GM19372 (cell line): ENCODE data around the gene TTC12.

Experiments used
- ATAC-seq: cut with Tn5 transposase; IDR thresholded peaks from one replicate; pipeline ENCODE4 v1.9.1; 2021; ENCODE audit warnings: mild to moderate bottlenecking, low read depth, moderate library complexity; ENCODE audit not compliant: unreplicated experiment

Gene TTC12

DNA sequence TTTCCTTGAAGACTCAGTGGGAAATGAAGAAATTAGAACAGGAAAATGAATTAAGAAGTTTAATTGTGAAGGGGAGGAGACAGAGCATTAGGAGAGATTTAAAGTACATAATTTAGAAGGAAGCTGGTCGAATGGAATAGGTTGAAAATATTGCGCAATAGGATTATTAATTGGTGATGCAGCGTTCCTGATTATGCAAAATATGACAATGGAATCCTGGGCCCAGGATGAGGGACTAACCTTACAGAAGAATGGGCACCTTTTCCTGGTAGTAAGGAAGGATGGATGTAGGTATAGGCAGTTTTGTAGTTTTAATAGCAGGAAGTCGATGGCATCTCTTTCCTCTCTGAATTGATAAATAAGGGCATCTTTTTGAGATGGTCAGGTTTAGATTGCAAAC lies 7.8 kb downstream of the TTC12 start:
- no peak for ATAC-seq

DNA sequence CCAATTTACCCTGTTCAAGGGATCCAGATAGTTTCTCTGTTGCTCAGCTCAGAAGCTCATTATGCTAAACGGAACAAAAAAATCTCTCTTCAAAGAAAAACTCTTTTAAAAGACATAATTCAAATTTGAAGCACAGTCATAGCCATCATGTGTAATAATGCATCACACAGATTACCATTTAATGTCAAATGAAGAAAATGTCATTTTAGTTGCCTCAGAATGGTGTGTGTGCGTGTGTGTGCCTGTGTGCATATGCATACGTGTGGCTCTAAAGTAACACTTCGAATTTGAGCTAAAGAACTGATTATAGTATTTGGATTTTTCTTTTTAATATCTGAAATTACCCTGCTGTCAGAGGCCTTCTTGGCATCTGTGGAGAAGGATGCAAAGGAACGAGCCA lies 9.9 kb downstream of the TTC12 start:
- no peak for ATAC-seq

DNA sequence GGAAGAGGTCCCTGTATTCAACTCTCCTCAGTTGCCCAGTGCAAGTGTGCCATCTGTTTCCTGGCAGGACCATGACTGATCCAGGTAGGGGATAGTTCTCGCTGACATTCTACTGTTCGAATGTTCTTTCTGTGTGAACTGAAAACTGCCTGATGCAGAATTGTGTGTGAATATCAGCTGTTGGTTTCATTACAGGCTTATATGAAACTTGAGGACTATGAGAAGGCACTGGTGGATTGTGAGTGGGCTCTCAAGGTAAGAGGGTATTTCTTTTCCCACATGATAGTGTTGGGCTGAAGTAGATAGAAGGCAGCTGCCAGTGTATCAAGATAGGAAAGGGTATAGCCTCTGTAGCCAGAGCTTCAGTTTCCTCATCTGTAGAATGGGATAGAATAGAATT lies 15.3 kb downstream of the TTC12 start:
- no peak for ATAC-seq

DNA sequence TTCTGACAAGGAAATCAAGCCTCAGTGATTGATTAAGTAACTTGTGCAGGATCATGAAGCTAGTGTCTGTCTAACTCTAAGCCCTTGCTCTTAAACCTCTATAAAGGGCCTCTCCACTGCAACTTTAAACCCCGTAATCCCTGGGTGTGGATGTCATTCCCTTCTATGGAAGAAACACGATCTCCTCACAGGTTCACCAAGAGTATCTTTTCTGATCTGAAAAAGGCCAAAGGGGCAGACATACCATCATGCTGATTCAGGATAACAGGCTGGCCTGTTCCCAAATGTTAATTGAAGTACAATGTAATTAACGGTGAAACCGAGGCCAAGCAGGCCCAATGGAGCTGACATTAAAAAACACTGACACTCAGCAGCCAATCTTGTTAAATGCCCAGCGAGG lies 17.1 kb downstream of the TTC12 start:
- no peak for ATAC-seq

DNA sequence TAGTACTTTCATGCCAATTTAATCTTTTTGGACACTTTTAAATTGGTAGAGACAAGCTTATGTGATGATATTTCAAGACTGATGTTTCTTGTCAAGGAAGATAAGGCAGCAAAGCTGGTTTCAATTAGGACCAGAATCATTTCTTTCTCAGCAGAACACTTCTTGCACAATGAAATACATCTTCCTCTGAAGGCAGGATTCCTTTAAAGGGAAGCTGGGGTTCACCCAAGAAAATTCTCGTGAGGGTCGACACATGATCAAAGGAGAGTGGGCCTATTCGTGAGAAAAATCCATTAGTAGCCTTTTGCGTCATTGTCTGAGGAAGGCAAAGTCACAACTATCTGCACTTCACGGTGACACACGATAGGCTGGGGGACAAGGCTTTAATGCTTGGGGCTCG lies 17.6 kb downstream of the TTC12 start:
- ATAC-seq, result no peak

DNA sequence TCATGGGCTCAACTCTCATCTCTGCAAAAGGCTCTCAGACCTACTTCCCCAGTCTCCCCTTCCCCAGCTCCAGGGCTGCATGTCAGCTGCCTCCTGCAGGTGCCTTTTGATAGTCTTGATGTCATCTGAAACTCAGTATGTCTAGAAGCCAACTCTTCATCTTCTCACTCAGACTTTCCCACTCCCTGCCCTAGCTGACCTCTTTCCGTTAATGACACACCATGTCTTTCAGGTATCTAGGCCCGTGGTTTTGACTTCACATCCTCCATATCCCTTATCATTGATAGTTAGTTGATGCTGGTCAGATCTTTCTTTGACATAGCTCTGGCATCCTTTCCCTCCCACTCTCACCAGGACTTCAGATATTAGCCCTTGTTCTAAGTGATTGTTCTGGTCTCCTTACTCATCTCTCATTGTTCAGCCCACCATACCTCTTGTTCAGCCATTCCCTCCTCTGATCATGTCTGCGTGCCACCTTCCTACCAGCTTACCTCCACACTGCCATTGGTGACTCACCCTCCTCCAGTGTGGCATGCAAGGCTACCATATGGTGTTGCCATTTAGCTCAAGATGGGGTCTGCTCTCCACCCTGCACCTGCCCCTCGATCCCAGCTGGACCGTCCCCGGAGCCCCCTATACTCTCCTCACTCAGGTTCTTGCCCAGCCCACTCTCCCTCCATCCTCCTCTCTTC lies 18.4 kb downstream of the TTC12 start:
- peak; percentile 44 for ATAC-seq

DNA sequence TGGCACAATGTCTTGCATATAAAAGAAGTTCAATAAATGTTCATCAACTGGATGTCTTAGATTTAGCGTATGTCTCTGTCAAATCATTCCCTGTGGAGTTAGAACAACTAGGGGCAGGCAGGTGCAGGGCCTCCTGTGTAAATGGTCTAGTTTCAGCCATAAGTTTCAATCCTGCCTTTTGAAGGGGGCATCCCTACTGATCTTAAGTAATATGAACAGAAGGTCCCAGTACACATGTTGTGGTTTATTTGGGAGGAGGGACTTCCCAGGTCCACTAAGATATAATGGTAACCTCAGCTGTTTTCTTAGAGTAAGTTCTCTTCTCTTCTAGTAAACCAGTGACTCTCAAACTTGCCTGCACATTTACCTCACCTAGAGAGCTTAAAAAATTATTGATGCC lies 19.8 kb downstream of the TTC12 start:
- peak; percentile 59 for ATAC-seq

DNA sequence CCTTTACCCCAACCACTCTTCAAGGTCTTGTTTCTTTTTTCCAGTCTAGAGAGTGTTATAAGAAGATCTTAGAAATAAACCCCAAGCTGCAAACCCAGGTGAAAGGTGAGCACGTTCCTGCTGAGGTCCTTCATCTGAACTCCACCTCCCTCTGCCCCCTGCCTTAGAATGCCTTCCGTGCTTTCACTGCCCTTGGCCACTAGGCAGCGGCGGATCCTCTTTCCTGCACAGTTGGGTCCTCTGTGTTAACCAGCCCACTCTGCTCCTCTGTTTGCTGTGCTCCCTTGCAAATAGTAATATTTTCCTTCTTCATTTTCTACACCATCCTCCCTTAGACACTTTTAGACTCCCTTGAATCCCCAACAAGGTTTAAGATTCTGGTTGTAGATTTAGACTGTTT lies 24.3 kb downstream of the TTC12 start:
- no peak for ATAC-seq

DNA sequence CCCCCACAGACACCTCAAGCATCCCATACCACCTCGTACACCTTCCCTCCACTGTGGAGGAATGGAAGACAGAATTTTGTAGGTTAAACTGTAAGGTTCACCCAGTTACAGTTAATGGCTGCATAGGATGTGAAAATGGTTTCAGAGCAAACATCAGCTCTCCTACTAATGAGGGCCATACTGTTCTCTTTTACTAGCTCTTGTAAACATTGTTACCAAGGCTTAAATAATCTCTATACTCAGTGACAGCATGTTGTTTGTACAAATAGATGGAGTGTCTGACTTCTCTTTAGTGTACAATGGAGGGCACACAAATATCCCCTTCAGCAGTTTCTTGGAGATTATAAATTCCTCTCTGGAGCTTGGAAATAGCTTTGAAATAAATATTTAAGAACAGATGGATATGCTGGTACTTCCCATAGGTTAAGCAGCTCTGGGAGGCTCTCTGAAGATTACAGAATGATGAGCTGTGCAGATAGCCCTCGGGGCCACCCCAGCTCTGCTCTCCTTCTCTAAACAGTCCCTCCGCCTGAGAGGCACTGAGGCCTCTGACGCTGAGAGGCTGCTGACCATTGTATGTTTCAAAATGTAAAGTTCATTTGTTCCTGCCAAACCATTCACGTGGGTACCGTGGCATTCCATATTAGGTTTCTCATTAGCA lies 25.7 kb downstream of the TTC12 start:
- ATAC-seq, result no peak

DNA sequence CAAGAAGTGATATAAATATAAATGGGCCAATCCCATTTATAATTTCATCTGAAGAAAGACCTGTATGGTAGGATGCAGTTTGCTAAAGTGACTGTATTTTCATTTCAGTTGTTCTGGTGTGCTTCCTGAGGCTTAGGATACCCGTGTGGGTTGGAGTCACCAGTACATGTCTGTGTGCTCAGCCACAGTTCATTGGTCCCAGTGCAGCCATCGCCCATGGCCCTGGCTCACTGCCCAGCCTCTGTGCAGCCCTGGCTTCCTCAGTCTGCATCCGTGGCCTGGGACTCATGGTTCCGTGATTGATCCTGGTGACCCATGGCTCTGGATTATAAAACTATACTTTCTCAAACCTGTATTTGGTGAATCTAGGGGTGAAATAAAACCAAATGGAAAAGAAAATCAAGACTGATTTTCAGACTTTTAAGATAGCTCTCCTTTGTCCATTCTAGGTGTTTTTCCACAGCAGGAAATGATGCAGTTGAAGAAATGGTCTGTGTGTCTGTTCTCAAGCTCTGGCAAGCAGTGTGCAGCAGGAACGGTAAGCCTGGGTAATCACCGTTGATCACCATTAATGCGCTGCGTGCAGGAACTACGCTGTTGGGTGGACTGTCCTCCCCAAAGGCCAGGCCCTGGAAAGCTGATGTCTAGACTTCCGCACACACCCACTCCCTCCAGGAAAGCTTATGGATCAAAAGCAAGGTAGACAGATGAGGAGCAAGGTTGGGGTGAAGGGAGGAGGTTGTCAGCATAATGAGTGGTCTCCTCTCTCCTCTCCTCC lies 27.2 kb downstream of the TTC12 start:
- no peak for ATAC-seq

DNA sequence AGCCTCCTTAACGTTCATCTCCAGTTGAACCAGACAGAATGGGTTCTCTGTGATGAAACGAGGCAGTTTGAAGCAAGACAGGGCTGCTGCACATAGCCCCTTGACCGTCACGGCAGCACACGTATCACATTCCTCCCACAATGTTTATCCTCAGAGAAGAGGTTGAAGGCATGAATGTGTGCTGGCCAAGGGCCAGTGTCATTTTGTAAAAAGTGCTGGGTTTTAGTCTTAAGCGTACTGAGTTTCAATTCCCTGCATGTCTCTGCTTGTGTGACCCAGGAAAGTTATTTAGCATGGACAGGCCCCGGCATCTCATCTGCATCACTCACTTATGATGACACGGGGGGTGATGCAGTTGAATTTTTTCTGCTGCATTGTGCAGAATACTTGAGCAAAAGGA lies 31.6 kb downstream of the TTC12 start:
- no peak for ATAC-seq

DNA sequence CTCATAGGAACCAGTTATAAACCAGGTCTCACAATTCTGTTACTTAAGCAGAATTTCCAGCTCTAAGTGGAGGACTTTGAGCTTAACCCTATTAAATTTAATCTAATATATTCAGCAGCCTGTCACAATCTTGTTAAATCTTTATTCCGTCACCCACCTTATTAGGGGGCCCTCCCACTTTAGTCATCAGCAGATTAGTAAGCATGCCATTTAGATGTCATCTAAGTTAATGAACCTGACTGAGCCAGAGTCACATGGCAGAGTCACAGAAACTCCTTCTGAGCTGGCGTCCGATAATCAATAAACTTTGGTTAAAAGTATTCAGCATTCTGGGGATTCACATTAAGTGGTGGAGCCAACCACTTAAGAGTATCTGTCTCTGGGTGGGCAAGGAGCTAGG lies 35.1 kb downstream of the TTC12 start:
- ATAC-seq, result no peak

DNA sequence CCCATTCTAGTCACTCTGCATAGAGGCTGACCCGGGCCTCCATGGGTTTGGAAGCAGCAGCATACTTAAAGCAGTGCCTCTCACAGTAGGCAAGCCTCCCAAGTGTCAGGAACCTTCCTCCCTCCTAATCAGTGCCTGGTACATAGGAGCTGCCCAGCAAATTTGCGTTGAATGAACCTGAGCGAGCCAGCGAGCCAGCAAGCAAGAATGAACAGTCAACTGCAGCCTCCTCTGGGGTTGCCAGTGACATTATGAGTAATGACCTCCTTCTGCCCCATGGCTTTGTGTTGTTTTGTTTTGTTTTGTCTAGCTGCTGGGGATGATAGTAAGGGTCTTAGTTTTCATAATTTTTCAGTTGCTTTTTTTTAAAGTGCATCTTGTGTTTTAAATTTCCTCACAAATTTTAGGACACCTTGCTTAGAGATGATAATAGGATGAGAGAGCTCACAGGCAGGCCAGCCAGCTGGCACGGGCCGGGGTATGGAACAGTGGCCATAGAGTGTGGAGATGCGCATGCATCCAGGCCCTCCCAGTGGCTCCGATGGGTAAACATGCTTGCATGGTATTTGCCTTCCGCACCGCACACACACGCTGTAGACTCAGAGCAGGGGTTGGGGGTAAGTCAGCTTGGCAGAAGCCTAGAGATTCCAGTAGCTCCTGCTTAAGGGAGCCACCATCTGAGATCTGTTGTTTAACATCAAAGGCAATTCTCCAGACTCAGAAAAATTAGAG lies 36.1 kb downstream of the TTC12 start:
- ATAC-seq, result no peak

DNA sequence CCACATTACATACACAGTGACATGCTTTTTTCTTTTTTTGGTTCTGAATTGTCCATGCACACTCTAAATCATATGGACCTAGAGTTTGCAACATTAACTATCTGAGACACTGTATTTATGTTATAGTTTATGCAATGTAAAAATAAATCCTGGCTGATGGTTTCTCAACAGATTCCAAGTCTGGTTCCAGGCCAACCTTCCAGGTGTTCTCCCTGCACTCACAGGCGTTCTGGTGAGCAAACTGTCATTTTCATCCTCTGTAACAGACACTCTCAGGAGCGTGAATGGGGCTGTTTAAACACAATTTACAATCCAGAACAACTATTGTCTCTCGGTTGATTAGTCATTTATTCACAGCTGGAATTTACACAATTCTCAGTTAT lies 36.7 kb downstream of the TTC12 start:
- no peak for ATAC-seq

DNA sequence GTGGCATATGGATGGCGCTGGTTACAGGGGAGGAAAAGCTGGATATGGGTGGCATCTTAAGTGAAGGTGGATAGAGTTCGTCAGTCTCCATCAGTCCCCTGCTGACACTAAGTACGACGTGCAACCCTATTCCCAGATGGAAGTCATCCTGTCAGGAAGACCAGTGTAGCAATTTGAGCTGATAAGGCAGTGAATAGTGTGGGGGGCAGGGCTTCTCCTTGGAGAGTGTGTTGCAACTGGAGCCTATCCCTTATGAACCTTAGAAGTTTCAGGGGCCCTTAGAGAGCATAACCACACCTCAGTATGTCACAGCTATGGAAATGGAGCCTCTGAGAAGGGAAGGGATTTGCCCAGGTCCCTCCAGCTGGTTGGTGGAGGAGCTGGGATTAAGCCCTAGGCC lies 37.1 kb downstream of the TTC12 start:
- no peak for ATAC-seq

DNA sequence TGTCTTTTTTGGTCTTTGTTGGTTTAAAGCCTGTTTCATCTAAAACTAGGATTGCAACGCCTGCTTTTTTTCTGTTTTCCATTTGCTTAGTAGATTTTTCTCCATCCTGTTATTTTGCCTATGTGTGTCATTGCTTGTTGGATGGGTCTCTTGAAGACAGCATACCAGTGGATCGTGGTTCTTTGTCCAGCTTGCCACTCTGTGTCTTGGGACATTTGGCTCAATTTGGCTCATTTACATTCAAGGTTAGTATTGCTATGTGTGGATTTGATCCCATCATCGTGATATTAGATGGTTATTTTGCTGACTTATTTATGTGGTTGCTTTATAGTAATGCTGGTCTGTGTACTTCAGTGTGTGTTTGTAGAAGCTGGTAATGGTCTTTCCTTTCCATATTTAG lies 41.8 kb downstream of the TTC12 start:
- no peak for ATAC-seq

DNA sequence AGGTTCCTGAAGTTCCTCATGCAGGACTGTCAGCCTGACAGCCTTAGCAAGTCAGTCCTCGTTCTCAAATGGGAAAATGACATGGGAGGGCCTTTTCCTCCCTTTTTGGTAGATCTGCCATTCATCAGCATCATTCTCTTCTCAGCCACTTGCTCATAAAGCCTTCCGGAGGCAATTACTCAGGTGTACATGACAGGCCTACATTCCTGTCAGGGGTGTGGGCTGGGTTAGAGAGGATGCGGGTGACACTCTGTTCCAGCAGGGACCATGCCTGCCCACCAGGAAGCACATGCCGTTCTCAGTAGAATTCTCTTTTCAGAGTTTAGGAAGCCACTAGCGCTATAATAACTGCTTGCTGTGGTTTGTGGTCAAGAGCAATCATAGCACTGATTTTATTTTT lies 49.0 kb downstream of the TTC12 start:
- no peak for ATAC-seq

DNA sequence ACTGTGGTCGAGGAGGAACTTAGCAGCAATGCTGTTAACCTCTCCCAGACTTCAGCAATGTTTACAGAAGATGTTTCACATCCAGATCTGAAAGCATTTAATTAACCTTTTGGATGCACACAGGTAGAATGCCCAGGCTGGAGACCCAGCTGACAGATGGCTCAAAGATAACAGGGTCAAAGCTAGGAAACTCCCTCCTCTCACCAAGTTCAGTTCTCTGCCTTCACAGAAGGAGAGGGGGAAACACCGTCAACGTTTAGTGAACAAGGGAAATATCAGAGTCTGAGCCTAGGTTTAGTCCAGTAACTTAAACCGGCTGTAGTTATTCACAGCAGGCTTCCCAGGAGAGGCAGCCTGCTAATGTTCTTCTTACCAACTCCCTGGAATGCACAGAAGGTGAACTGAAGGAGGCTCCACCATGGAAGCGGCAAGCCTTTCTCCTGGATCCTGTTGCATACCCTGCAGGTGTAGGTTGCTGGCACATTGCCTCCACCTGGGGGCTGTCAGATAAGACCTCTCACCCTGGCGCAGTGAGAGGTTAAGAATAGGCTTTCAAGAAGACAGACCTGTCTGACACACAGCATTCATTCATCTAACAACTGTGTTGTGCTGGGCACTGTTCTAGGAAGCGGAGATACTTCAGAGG lies 49.7 kb downstream of the TTC12 start:
- ATAC-seq, result no peak

DNA sequence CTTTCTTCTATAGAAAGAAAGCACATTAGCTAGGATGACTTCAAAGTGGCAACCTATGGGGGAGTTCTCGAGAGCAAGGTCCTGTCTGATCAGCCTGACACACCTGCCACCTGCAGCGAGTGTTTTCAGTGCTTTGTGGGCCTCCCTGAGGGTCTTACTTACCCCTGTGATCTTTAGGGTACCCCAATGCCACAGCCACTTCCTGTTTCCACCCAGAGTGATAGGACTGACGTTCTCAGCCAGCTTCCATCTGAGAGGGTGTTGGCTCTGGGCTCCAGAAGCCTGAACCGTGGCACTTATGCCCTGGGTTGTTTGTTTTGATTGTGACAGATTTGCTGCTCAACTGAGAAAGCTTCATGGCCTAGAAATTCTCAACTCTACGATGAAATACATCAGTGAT lies 51.5 kb downstream of the TTC12 start:
- ATAC-seq, result no peak

DNA sequence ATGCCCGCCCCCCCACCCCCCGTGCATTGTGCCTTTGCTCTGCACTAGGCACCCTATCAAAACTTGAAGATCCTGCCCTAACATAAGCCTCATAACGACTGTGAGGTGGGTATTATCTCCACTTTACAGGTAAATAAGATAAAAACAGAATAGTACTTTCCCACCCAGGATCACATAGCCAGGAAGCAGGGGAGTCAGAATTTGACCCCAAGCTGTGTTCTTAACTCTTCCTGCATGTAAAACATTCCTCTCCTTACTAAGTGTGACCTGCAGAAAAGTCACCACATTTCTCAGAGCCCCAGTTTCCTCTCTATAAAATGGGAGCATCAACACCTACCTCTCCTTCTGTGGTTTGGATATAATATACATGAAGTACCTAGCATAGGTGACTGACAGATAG lies 55.0 kb downstream of the TTC12 start:
- ATAC-seq, result no peak

DNA sequence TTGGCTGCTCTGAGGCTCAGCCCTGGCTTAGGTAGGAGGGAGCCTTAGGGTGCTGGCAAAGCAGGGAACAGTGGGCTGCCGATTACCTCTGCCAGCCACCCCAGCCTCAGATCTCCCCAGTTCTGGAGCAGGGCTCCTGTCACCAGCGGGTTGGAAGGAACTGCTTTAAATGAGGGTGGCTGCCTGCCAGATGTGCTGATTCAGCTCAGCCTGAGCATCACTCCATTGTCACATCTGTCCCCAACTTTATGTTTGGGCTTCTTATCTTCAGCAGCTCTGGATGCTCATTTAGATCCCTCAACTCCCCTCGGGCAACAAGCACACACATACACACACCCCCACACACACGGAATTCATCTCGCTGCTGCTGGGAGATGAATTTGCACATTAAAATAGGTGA lies 56.3 kb downstream of the TTC12 start:
- no peak for ATAC-seq
